GM12878 (cell line): ENCODE measurements around the gene FMC1. TPM values are rescaled to one million over a fixed set of nuclear protein-coding genes. Genes with fewer than 3 reads are reported as not detected.

Experiments
- CBFB ChIP-seq: IDR thresholded peaks from 2 replicates; pipeline ENCODE4 v1.6.1; 2016; ENCODE audit warnings: antibody characterized with exemption, low read depth
- CHD2 ChIP-seq: IDR thresholded peaks from 2 replicates; pipeline ENCODE4 v1.6.1; 2011; ENCODE audit warnings: low read depth, low read length, improper control_type of control experiment, borderline replicate concordance
- DPF2 ChIP-seq: fragments of 450-650 bp; IDR thresholded peaks from 2 replicates; pipeline ENCODE4 v1.6.1; 2017; ENCODE audit warnings: mild to moderate bottlenecking
- ESRRA ChIP-seq: IDR thresholded peaks from 2 replicates; pipeline ENCODE4 v1.6.1; 2012; ENCODE audit warnings: mild to moderate bottlenecking, low read length, improper control_type of control experiment
- FOXM1 ChIP-seq: IDR thresholded peaks from 2 replicates; pipeline ENCODE4 v1.6.1; 2012; ENCODE audit warnings: low read depth, mild to moderate bottlenecking, inconsistent platforms, low read length, moderate library complexity
- HDGF ChIP-seq: fragments of 450-650 bp; IDR thresholded peaks from 2 replicates; pipeline ENCODE4 v1.6.1; 2016; ENCODE audit warnings: antibody characterized with exemption
- MEF2B ChIP-seq: fragments of 450-650 bp; IDR thresholded peaks from 2 replicates; pipeline ENCODE4 v1.6.1; 2018; ENCODE audit warnings: mild to moderate bottlenecking, moderate library complexity; ENCODE audit not compliant: partially characterized antibody, poor library complexity, severe bottlenecking
- MYC ChIP-seq: IDR thresholded peaks from 2 replicates; pipeline ENCODE4 v1.6.1; 2011; ENCODE audit warnings: mild to moderate bottlenecking, low read length, moderate library complexity, inconsistent platforms; ENCODE audit not compliant: insufficient read depth, insufficient replicate concordance, insufficient read length, severe bottlenecking
- NBN ChIP-seq: fragments of 450-650 bp; IDR thresholded peaks from 2 replicates; pipeline ENCODE4 v1.6.1; 2016
- NFXL1 ChIP-seq: fragments of 450-650 bp; IDR thresholded peaks from 2 replicates; pipeline ENCODE4 v1.6.1; 2017; ENCODE audit warnings: antibody characterized with exemption, mild to moderate bottlenecking, borderline replicate concordance
- PAX8 ChIP-seq: fragments of 450-650 bp; IDR thresholded peaks from 2 replicates; pipeline ENCODE4 v1.6.1; 2017; ENCODE audit warnings: mild to moderate bottlenecking, moderate library complexity
- POU2F2 ChIP-seq: IDR thresholded peaks from 3 replicates; pipeline ENCODE4 v1.6.1; 2011; ENCODE audit warnings: low read depth, mild to moderate bottlenecking, low read length, borderline replicate concordance
- RCOR1 ChIP-seq: conservative IDR thresholded peaks from 2 replicates; pipeline ENCODE4 v1.6.1; 2012; ENCODE audit warnings: low read depth, low read length, improper control_type of control experiment
- SP1 ChIP-seq: IDR thresholded peaks from one replicate; pipeline ENCODE4 v1.6.1; 2011; ENCODE audit warnings: low read depth, low read length
- SRF ChIP-seq, 2 experiments: IDR thresholded peaks; 2 replicates each; pipeline ENCODE4 v1.6.1; 2011; ENCODE audit warnings: low read depth in 2 of 2, low read length in 2 of 2, mild to moderate bottlenecking in 1 of 2, moderate library complexity in 1 of 2
- polyA plus RNA-seq, 11 experiments: library from polyadenylated mRNA; depleted of rRNA in 4 of 11; unstranded in 6 of 11; stranded (reverse) in 5 of 11; fragments of >200 nt; fragmentation: Nextera tagmentation in 4 of 11; fragmentation: Illumina TruSeq in 1 of 11; extraction: Ambion mirVana in 4 of 11; extraction: Trizol in 1 of 11; gene quantifications; 1 replicate in 1 of 11; 2 replicates in 10 of 11; pipeline versions ENCODE4 v1.2.1 to v1.2.3, GENCODE V29; 2011 to 2016; ENCODE audit warnings: inconsistent platforms in 2 of 11, missing spikeins in 2 of 11, low read depth in 1 of 11
- total RNA-seq, 4 experiments: library from RNA; depleted of rRNA in 3 of 4; stranded (reverse); fragments of >200 nt in 3 of 4; fragmentation: Illumina TruSeq in 1 of 4; extraction: Trizol in 1 of 4; gene quantifications; 2 replicates each; pipeline versions ENCODE4 v1.2.1 to v1.2.3, GENCODE V29; 2013 to 2021
- TF ChIP-seq, protein P1 (sequence below): IDR thresholded peaks from 2 replicates; pipeline ENCODE4 v1.6.1; 2011; ENCODE audit warnings: mild to moderate bottlenecking, low read depth, low read length, moderate library complexity; ENCODE audit not compliant: insufficient replicate concordance
- TF ChIP-seq, protein P2 (sequence below): IDR thresholded peaks from 2 replicates; pipeline ENCODE4 v1.6.1; 2012; ENCODE audit warnings: low read depth, low read length, improper control_type of control experiment
- TF ChIP-seq, protein P3 (sequence below): IDR thresholded peaks from 2 replicates; pipeline ENCODE4 v1.6.1; 2012; ENCODE audit warnings: low read length, inconsistent platforms
- TF ChIP-seq, protein P4 (sequence below): fragments of 450-650 bp; IDR thresholded peaks from 2 replicates; pipeline ENCODE4 v1.6.1; 2017; ENCODE audit warnings: antibody characterized with exemption, mild to moderate bottlenecking, moderate library complexity

Gene FMC1
- total and polyA plus RNA-seq, 10 of the 15 experiments (the other 5 are each of a cell fraction or from before 2014, with no cell fraction given), result 4.2 to 60.4 (median 15.6) TPM

DNA sequence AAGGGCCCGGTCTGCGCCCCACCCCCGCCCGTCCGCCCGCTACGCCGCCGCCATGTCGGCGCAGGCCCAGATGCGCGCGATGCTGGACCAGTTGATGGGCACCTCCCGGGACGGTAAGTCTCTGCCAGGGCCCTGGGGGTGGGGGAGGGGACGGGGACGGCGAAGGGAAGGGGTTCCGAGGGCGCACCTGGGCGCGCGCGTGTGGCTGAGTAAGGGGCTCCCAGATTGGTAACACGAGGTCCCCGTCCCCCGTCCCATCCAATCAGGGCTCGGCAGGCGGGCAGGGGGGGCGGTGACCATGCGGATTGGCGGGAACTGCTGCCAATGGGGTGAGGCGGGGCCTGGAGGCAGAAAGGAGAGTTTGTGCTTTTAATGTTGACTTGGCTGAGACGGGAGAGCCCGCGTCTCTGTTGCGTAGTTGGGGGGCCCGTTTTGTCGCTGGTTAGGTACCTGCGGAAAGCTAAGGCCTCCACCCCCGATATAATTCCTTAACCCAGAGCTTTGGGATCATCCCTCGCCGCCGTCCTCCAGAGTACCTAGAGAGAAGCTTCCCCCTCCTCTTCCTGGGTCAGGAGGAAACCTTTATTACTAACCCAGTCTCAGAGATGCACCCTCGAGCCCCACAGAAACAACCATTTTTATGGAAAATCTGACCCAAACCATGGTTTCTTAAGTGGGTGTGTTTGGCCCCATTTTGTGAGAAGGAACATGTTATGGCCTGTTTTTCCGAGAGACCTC, 19.2 kb downstream of the FMC1 start (continued):
- TF ChIP-seq, protein P1, sequence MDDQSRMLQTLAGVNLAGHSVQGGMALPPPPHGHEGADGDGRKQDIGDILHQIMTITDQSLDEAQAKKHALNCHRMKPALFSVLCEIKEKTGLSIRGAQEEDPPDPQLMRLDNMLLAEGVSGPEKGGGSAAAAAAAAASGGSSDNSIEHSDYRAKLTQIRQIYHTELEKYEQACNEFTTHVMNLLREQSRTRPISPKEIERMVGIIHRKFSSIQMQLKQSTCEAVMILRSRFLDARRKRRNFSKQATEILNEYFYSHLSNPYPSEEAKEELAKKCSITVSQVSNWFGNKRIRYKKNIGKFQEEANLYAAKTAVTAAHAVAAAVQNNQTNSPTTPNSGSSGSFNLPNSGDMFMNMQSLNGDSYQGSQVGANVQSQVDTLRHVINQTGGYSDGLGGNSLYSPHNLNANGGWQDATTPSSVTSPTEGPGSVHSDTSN, result peak; percentile 95
- peak; percentile 57 for TF ChIP-seq MEF2B
- TF ChIP-seq, protein P2, sequence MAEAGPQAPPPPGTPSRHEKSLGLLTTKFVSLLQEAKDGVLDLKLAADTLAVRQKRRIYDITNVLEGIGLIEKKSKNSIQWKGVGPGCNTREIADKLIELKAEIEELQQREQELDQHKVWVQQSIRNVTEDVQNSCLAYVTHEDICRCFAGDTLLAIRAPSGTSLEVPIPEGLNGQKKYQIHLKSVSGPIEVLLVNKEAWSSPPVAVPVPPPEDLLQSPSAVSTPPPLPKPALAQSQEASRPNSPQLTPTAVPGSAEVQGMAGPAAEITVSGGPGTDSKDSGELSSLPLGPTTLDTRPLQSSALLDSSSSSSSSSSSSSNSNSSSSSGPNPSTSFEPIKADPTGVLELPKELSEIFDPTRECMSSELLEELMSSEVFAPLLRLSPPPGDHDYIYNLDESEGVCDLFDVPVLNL, result peak; percentile 52; the same call in 1 of the 2 replicates
- TF ChIP-seq CBFB, result no peak; the same call in 1 of the 2 replicates
- no peak for TF ChIP-seq PAX8
- no peak for TF ChIP-seq NBN
- no peak for TF ChIP-seq FOXM1
- TF ChIP-seq CHD2, result peak; percentile 89
- TF ChIP-seq, protein P3, sequence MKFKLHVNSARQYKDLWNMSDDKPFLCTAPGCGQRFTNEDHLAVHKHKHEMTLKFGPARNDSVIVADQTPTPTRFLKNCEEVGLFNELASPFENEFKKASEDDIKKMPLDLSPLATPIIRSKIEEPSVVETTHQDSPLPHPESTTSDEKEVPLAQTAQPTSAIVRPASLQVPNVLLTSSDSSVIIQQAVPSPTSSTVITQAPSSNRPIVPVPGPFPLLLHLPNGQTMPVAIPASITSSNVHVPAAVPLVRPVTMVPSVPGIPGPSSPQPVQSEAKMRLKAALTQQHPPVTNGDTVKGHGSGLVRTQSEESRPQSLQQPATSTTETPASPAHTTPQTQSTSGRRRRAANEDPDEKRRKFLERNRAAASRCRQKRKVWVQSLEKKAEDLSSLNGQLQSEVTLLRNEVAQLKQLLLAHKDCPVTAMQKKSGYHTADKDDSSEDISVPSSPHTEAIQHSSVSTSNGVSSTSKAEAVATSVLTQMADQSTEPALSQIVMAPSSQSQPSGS, result no peak
- peak; percentile 75 for TF ChIP-seq DPF2
- TF ChIP-seq SP1, result peak; percentile 94
- no peak; a peak in 1 of 4 replicates for TF ChIP-seq SRF (IDR thresholded peaks at IDR 0.05; ENCODE audit: low read depth in 2 of 2, low read length in 2 of 2)
- TF ChIP-seq ESRRA, result no peak
- TF ChIP-seq MYC, result no peak
- TF ChIP-seq POU2F2, result 0 out of 3 replicates have a peak, but pooled peaks have one; percentile 56
- no peak for TF ChIP-seq NFXL1
- TF ChIP-seq, protein P4, sequence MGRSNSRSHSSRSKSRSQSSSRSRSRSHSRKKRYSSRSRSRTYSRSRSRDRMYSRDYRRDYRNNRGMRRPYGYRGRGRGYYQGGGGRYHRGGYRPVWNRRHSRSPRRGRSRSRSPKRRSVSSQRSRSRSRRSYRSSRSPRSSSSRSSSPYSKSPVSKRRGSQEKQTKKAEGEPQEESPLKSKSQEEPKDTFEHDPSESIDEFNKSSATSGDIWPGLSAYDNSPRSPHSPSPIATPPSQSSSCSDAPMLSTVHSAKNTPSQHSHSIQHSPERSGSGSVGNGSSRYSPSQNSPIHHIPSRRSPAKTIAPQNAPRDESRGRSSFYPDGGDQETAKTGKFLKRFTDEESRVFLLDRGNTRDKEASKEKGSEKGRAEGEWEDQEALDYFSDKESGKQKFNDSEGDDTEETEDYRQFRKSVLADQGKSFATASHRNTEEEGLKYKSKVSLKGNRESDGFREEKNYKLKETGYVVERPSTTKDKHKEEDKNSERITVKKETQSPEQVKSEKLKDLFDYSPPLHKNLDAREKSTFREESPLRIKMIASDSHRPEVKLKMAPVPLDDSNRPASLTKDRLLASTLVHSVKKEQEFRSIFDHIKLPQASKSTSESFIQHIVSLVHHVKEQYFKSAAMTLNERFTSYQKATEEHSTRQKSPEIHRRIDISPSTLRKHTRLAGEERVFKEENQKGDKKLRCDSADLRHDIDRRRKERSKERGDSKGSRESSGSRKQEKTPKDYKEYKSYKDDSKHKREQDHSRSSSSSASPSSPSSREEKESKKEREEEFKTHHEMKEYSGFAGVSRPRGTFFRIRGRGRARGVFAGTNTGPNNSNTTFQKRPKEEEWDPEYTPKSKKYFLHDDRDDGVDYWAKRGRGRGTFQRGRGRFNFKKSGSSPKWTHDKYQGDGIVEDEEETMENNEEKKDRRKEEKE, result no peak
- peak; percentile 58; the same call in 1 of the 2 replicates for TF ChIP-seq HDGF
- TF ChIP-seq RCOR1, result no peak
